Heart left ventricle (tissue), 13 donors: ENCODE data around the gene NR2F1.

ENCODE experiments used
- CTCF ChIP-seq, 12 donors: fragments of 200-600 bp; sonication (generic) in 4 of 12; IDR thresholded peaks; one replicate each; pipeline versions ENCODE4 v1.5.0 to v1.8.0; 2018 to 2022; ENCODE audit warnings: antibody characterized with exemption in 12 of 12, mild to moderate bottlenecking in 5 of 12
- POLR2A ChIP-seq, 2 donors: fragments of 450-650 bp; IDR thresholded peaks; one replicate each; pipeline ENCODE4 v1.6.1; 2017; ENCODE audit warnings: antibody characterized with exemption in 2 of 2, mild to moderate bottlenecking in 2 of 2, moderate library complexity in 2 of 2
- donor health status: ischemic (EF 13 %, LVEDD 7.1; RV severe dilation, severe dysfunction).
- donor health status: DM: no; HTN: yes; CAD: no.
- donor health status: DM: no; HTN: no; CAD: no.
- donor health status: ischemic (EF 25% LVEDD 6.9; RV normal size, moderate dysfunction).
- donor health status: ischemic (EF 25% LVEDD 5.7; RV mildly dilated, moderate dysfunction).
- donor health status: ischemic (EF 35%, LVEDD 5.7; RV mildly dilated, moderate dysfunction).
- donor health status: nonischemic (EF 11% LVEDD 7.7; RV severe dilation, severe dysfunction).
- donor health status: DM: yes; HTN: yes; CAD: no.
- donor health status: PGD.
- donor health status: ischemic (EF 29% LVEDD 5.4; RV normal size, mild dysfunction).
- donor health status: nonischemic (EF 23%, LVEDD 6.1; RV moderate dilation, normal function).

GRCh38 chr5:93575461-93576414, 7.3 kb upstream of the NR2F1 start:
- TF ChIP-seq CTCF (IDR thresholded peaks at IDR 0.05) (no peak), POLR2A (IDR thresholded peaks at IDR 0.05) (no peak)
